Thymus (tissue), 14 donors: ENCODE measurements around the gene NUDT15. TPM values are rescaled to one million over a fixed set of nuclear protein-coding genes. Genes with fewer than 3 reads are reported as not detected.

ENCODE experiments used
- DNase-seq, 9 donors: peaks; one replicate each; pipeline ENCODE4 v3.0.0-alpha.2; 2013; ENCODE audit warnings: low spot score in 9 of 9, low read depth in 6 of 9, missing footprints in 1 of 9
- H3K27ac ChIP-seq, 2 donors: one replicate each; pipeline ENCODE4 v1.5.1; 2013; ENCODE audit warnings: control low read depth in 1 of 2, low read depth in 1 of 2, low read length in 1 of 2, mild to moderate bottlenecking in 1 of 2, moderate library complexity in 1 of 2
- H3K27me3 ChIP-seq, 2 donors: one replicate each; pipeline ENCODE4 v1.5.1; 2013; ENCODE audit warnings: low read length in 1 of 2; ENCODE audit not compliant: control insufficient read depth in 2 of 2, insufficient read depth in 1 of 2
- H3K36me3 ChIP-seq, 2 donors: one replicate each; pipeline ENCODE4 v1.5.1; 2013; ENCODE audit warnings: low read length in 1 of 2, mild to moderate bottlenecking in 1 of 2, moderate library complexity in 1 of 2; ENCODE audit not compliant: control insufficient read depth in 2 of 2, insufficient read depth in 2 of 2
- H3K4me1 ChIP-seq, 2 donors: one replicate each; pipeline ENCODE4 v1.5.1; 2013; ENCODE audit warnings: low read length in 2 of 2; ENCODE audit not compliant: control insufficient read depth in 2 of 2, insufficient read depth in 2 of 2
- H3K4me3 ChIP-seq, 2 donors: one replicate each; pipeline ENCODE4 v1.5.1; 2013; ENCODE audit warnings: low read length in 2 of 2, control low read depth in 1 of 2, mild to moderate bottlenecking in 1 of 2
- H3K9me3 ChIP-seq, 2 donors: one replicate each; pipeline ENCODE4 v1.5.1; 2013; ENCODE audit warnings: low read length in 1 of 2, mild to moderate bottlenecking in 1 of 2; ENCODE audit not compliant: control insufficient read depth in 2 of 2, insufficient read depth in 1 of 2
- WGBS: extraction: QIAGEN DNeasy Blood & Tissue Kit; methylation state at CpG from one replicate; pipeline ENCODE4 v1.1.7; 2013; 5-methylcytosine and 5-hydroxymethylcytosine counted together
- long read RNA-seq, 10 donors: transcript quantifications; one replicate each; lab custom pipeline, GENCODE V29; 2026
- polyA plus RNA-seq: library from polyadenylated mRNA; stranded (reverse); fragments of 200-250 nt; gene quantifications from one replicate; pipeline ENCODE4 v1.2.3, GENCODE V29; 2013
- total RNA-seq: library from RNA; stranded (reverse); fragments of 120-200 nt; gene quantifications from one replicate; pipeline ENCODE4 v1.2.4, GENCODE V29; 2013
- donor health status: healthy.

The NUDT15 gene
- 11.9 TPM for total RNA-seq
- polyA plus RNA-seq, result 12.8 TPM
- long read RNA-seq, donor 1, partial matches to known transcripts, result 0 of 2 reads
- long read RNA-seq, donor 1, other reads (novel, unspliced or antisense), result 0 of 2 reads
- long read RNA-seq, donor 2, result 0 reads
- long read RNA-seq, donor 3, transcript NUDT15-201 (3 exons, 2,098 nt), result major isoform, 11 of 11 reads
- long read RNA-seq, donor 3, partial matches to known transcripts, result 0 of 11 reads
- long read RNA-seq, donor 3, other reads (novel, unspliced or antisense), result 0 of 11 reads
- long read RNA-seq, donor 4, transcript NUDT15-201 (3 exons, 2,098 nt), result major isoform, 5 of 5 reads
- long read RNA-seq, donor 4, partial matches to known transcripts, result 0 of 5 reads
- long read RNA-seq, donor 4, other reads (novel, unspliced or antisense), result 0 of 5 reads
- long read RNA-seq, donor 5, transcript NUDT15-201 (3 exons, 2,098 nt), result major isoform, 12 of 288 reads
- long read RNA-seq, donor 5, partial matches to known transcripts, result 258 of 288 reads
- long read RNA-seq, donor 5, other reads (novel, unspliced or antisense), result 18 of 288 reads
- long read RNA-seq, donor 6, transcript NUDT15-201 (3 exons, 2,098 nt), result major isoform, 9 of 9 reads
- long read RNA-seq, donor 6, partial matches to known transcripts, result 0 of 9 reads
- long read RNA-seq, donor 6, other reads (novel, unspliced or antisense), result 0 of 9 reads
- long read RNA-seq, donor 7, transcript NUDT15-201 (3 exons, 2,098 nt), result major isoform, 9 of 9 reads
- long read RNA-seq, donor 7, partial matches to known transcripts, result 0 of 9 reads
- long read RNA-seq, donor 7, other reads (novel, unspliced or antisense), result 0 of 9 reads
- long read RNA-seq, donor 8, partial matches to known transcripts, result 25 of 42 reads
- long read RNA-seq, donor 8, other reads (novel, unspliced or antisense), result 15 of 42 reads
- long read RNA-seq, donor 9, transcript NUDT15-201 (3 exons, 2,098 nt), result major isoform, 6 of 6 reads
- long read RNA-seq, donor 9, partial matches to known transcripts, result 0 of 6 reads
- long read RNA-seq, donor 9, other reads (novel, unspliced or antisense), result 0 of 6 reads
- long read RNA-seq, donor 10, partial matches to known transcripts, result 0 of 3 reads
- long read RNA-seq, donor 10, other reads (novel, unspliced or antisense), result 0 of 3 reads

- Histone ChIP-seq H3K27ac (peak within 1 kb of the TSS; percentile 96 to 99), H3K27me3 (no peaks in the 10 kb centered on the region), H3K36me3 (peaks cover 0 to 17% of the 10 kb centered on the region in 2 donors), H3K4me3 (peak within 1 kb of the TSS; percentile 67), H3K4me1 (peaks cover 6 to 14% of the 10 kb centered on the region in 2 donors), H3K9me3 (peaks cover 0 to 1% of the 10 kb centered on the region in 2 donors)
- WGBS, result under 1% methylated on average over 82 of the region's 82 CpGs
- peak; percentile 93 to 100 (median 98) for DNase-seq
These were observed at the start of gene NUDT15 for GRCh38 chr13:48037346-48038173. Gene NUDT15 (plus strand): TSS chr13:48037726. CDS start chr13:48037747, 21 bp downstream.

GRCh38 chr13:47990427-47990826, 47.1 kb upstream of the NUDT15 start:
- Histone ChIP-seq H3K27me3 (no peaks in the 10 kb centered on the region), H3K9me3 (no peaks in the 10 kb centered on the region), H3K27ac (no peak overlapping the region), H3K4me3 (no peak overlapping the region), H3K4me1 (no peaks in the 10 kb centered on the region), H3K36me3 (peaks cover 8 to 19% of the 10 kb centered on the region in 2 donors)
- 49% methylated on average over 1 of the region's 1 CpG for WGBS
- no peak for DNase-seq

GRCh38 chr13:47990920-47991466, 46.5 kb upstream of the NUDT15 start:
- Histone ChIP-seq H3K27me3 (no peaks in the 10 kb centered on the region), H3K9me3 (no peaks in the 10 kb centered on the region), H3K36me3 (peaks cover 9 to 17% of the 10 kb centered on the region in 2 donors), H3K4me3 (no peak overlapping the region), H3K4me1 (no peaks in the 10 kb centered on the region), H3K27ac (no peak overlapping the region)
- DNase-seq, result no peak
- 98% methylated on average over 2 of the region's 2 CpGs for WGBS

- Histone ChIP-seq H3K27ac (no peak overlapping the region), H3K36me3 (peaks cover 13 to 17% of the 10 kb centered on the region in 2 donors), H3K27me3 (no peaks in the 10 kb centered on the region), H3K9me3 (no peaks in the 10 kb centered on the region), H3K4me3 (no peak overlapping the region), H3K4me1 (no peaks in the 10 kb centered on the region)
- DNase-seq, result no peak
- WGBS, result 98% methylated on average over 4 of the region's 4 CpGs
These were observed 45.7 kb upstream of the NUDT15 start for GRCh38 chr13:47991859-47992258.

- Histone ChIP-seq H3K4me3 (no peak overlapping the region), H3K27ac (no peak overlapping the region), H3K9me3 (peaks cover 0 to 3% of the 10 kb centered on the region in 2 donors), H3K36me3 (peaks cover 8 to 12% of the 10 kb centered on the region in 2 donors), H3K4me1 (peaks cover 7 to 8% of the 10 kb centered on the region in 2 donors), H3K27me3 (no peaks in the 10 kb centered on the region)
- 99% methylated on average over 2 of the region's 2 CpGs for WGBS
- DNase-seq, result no peak
These were observed 40.1 kb upstream of the NUDT15 start for GRCh38 chr13:47997384-47997783.

GRCh38 chr13:47999973-48000372, 37.6 kb upstream of the NUDT15 start:
- H3K4me1 ChIP-seq, result peaks cover 7 to 8% of the 10 kb centered on the region in 2 donors
- H3K27ac ChIP-seq, result no peak overlapping the region

GRCh38 chr13:48000559-48001113, 36.9 kb upstream of the NUDT15 start:
- H3K36me3 ChIP-seq, result peaks cover 0 to 5% of the 10 kb centered on the region in 2 donors
- H3K4me3 ChIP-seq, result peak overlapping the region; percentile 90 to 98
- H3K4me1 ChIP-seq, result peaks cover 7 to 8% of the 10 kb centered on the region in 2 donors
- WGBS, result under 1% methylated on average over 25 of the region's 25 CpGs
- no peaks in the 10 kb centered on the region for H3K27me3 ChIP-seq
- DNase-seq, result peak in 7 of 9 donors; percentile 1 to 30 (median 12)
- H3K9me3 ChIP-seq, result peaks cover 0 to 3% of the 10 kb centered on the region in 2 donors
- peak overlapping the region; percentile 42 to 73 for H3K27ac ChIP-seq

More at GRCh38 chr13:47999973-48000372, 37.6 kb upstream of the NUDT15 start:
- DNase-seq, result no peak
- peaks cover 0 to 5% of the 10 kb centered on the region in 2 donors for H3K36me3 ChIP-seq
- H3K9me3 ChIP-seq, result peaks cover 0 to 3% of the 10 kb centered on the region in 2 donors
- H3K27me3 ChIP-seq, result no peaks in the 10 kb centered on the region
- 81% methylated on average over 5 of the region's 5 CpGs for WGBS
- H3K4me3 ChIP-seq, result peak overlapping the region; percentile 90 to 98
